GM23338 (cell line): ENCODE results near the gene CRMP1. TPM values are rescaled to one million over a fixed set of nuclear protein-coding genes. Genes with fewer than 3 reads are reported as not detected.
A peak's percentile ranks its signal among the peaks of the same experiment; 100 is the strongest.

Experiments used
- ATAC-seq: fragments of 200-7000 bp; cut with Tn5 transposase; 3 replicates; pipeline ENCODE4 v1.9.1; 2020
- DNase-seq: peaks from one replicate; pipeline ENCODE4 v3.0.0-alpha.2; 2015; ENCODE audit warnings: low spot score
- H2AFZ ChIP-seq: fragments of 200-600 bp; sonication (generic); 2 replicates; pipeline ENCODE4 v1.8.0; 2016; ENCODE audit warnings: antibody characterized with exemption, mild to moderate bottlenecking, moderate library complexity
- H3F3A ChIP-seq: fragments of 200-600 bp; sonication (generic); replicated peaks from 2 replicates; pipeline ENCODE4 v1.8.0; 2017; ENCODE audit warnings: antibody characterized with exemption, mixed run types, low read depth
- H3K27ac ChIP-seq: fragments of 200-600 bp; sonication (generic); 2 replicates; pipeline ENCODE4 v1.6.1; 2016; ENCODE audit warnings: low read depth
- H3K27me3 ChIP-seq: fragments of 200-600 bp; sonication (generic); 2 replicates; pipeline ENCODE4 v1.8.0; 2016; ENCODE audit warnings: mild to moderate bottlenecking, mixed run types, moderate library complexity; ENCODE audit not compliant: insufficient read depth
- H3K36me3 ChIP-seq: fragments of 200-600 bp; sonication (generic); 2 replicates; pipeline ENCODE4 v1.8.0; 2016; ENCODE audit warnings: mild to moderate bottlenecking; ENCODE audit not compliant: insufficient read depth
- H3K4me1 ChIP-seq: fragments of 200-600 bp; sonication (generic); 2 replicates; pipeline ENCODE4 v1.8.0; 2016; ENCODE audit warnings: mild to moderate bottlenecking, moderate library complexity; ENCODE audit not compliant: insufficient read depth
- H3K4me2 ChIP-seq: fragments of 200-600 bp; sonication (generic); 2 replicates; pipeline ENCODE4 v1.7.1; 2017; ENCODE audit warnings: mixed run types
- H3K4me3 ChIP-seq: fragments of 200-600 bp; sonication (generic); 2 replicates; pipeline ENCODE4 v1.6.1; 2016; ENCODE audit warnings: mixed run types
- H3K79me2 ChIP-seq: fragments of 200-600 bp; sonication (generic); replicated peaks from 2 replicates; pipeline ENCODE4 v1.8.0; 2017; ENCODE audit warnings: mild to moderate bottlenecking; ENCODE audit not compliant: insufficient read depth
- H3K9me2 ChIP-seq: fragments of 200-600 bp; sonication (generic); 2 replicates; pipeline ENCODE4 v1.8.0; 2017; ENCODE audit not compliant: insufficient read depth
- H4K20me1 ChIP-seq: fragments of 200-600 bp; sonication (generic); replicated peaks from 2 replicates; pipeline ENCODE4 v1.8.0; 2017; ENCODE audit warnings: mild to moderate bottlenecking; ENCODE audit not compliant: insufficient read depth
- H3K27ac Mint-ChIP-seq: 2 replicates; pipeline ENCODE4 v1.8.0; 2020; ENCODE audit warnings: inconsistent platforms, mild to moderate bottlenecking, moderate library complexity, mixed read lengths
- H3K27me3 Mint-ChIP-seq: 3 replicates; pipeline ENCODE4 v1.8.0; 2022; ENCODE audit warnings: low read depth, mild to moderate bottlenecking, moderate library complexity, mixed read lengths, inconsistent platforms; ENCODE audit not compliant: insufficient read depth, poor library complexity
- H3K36me3 Mint-ChIP-seq: 3 replicates; pipeline ENCODE4 v1.8.0; 2021; ENCODE audit warnings: low read depth, mild to moderate bottlenecking, inconsistent platforms, moderate library complexity, mixed read lengths
- H3K4me1 Mint-ChIP-seq: 3 replicates; pipeline ENCODE4 v1.8.0; 2020; ENCODE audit warnings: mild to moderate bottlenecking, inconsistent platforms, mixed read lengths
- H3K4me3 Mint-ChIP-seq: 3 replicates; pipeline ENCODE4 v1.8.0; 2021; ENCODE audit warnings: moderate library complexity, mild to moderate bottlenecking, inconsistent platforms, mixed read lengths
- H3K9me3 Mint-ChIP-seq: 3 replicates; pipeline ENCODE4 v1.8.0; 2020; ENCODE audit warnings: moderate library complexity, mild to moderate bottlenecking, inconsistent platforms, mixed read lengths
- CTCF ChIP-seq, 2 experiments: fragments of 200-600 bp in 1 of 2; sonication (generic) in 1 of 2; conservative IDR thresholded peaks; 2 replicates each; pipeline versions ENCODE4 v1.5.1 to v1.6.1; 2016 to 2017; ENCODE audit warnings: antibody characterized with exemption in 2 of 2, low read depth in 2 of 2, mild to moderate bottlenecking in 2 of 2, moderate library complexity in 1 of 2
- ETS1 ChIP-seq: IDR thresholded peaks from 2 replicates; pipeline ENCODE4 v1.6.1; 2016; ENCODE audit warnings: antibody characterized with exemption
- EZH2phosphoT487 ChIP-seq: fragments of 200-600 bp; sonication (generic); IDR thresholded peaks from one replicate; pipeline ENCODE4 v1.8.1; 2018; ENCODE audit warnings: antibody characterized with exemption; ENCODE audit not compliant: unreplicated experiment
- JUNB ChIP-seq: IDR thresholded peaks from one replicate; pipeline ENCODE4 v1.6.1; 2016; ENCODE audit warnings: antibody characterized with exemption; ENCODE audit not compliant: unreplicated experiment
- REST ChIP-seq: IDR thresholded peaks from one replicate; pipeline ENCODE4 v1.6.1; 2018; ENCODE audit warnings: antibody characterized with exemption; ENCODE audit not compliant: unreplicated experiment
- STAT1 ChIP-seq: IDR thresholded peaks from one replicate; pipeline ENCODE4 v1.6.1; 2016; ENCODE audit warnings: antibody characterized with exemption; ENCODE audit not compliant: unreplicated experiment
- ZNF331 ChIP-seq: fragments of 250-450 bp; sonication (Bioruptor Pico); IDR thresholded peaks from 2 replicates; pipeline ENCODE4 v1.5.0; 2020; ENCODE audit warnings: low read depth, mild to moderate bottlenecking, moderate library complexity
- polyA plus RNA-seq: library from polyadenylated mRNA; unstranded; fragments of >200 nt; fragmentation: Nextera tagmentation; extraction: Ambion mirVana; gene quantifications from 2 replicates; pipeline ENCODE4 v1.2.1, GENCODE V29; 2016
- total RNA-seq: library from RNA; depleted of rRNA; stranded (reverse); fragments of >200 nt; shearing (Covaris generic); gene quantifications from 2 replicates; pipeline ENCODE4 v1.2.3, GENCODE V29; 2014

The CRMP1 gene
- total and polyA plus RNA-seq, 2 experiments from 2014 or later: 52.7 to 146 TPM

- Histone ChIP-seq H3K27me3 (no peaks in the 10 kb centered on the region), H3K9me2 (no peaks in the 10 kb centered on the region), H3K4me2 (no peak overlapping the region), H3K79me2 (no peaks in the 10 kb centered on the region), H3K4me3 (no peak overlapping the region), H2AFZ (no peak overlapping the region), H3K27ac (no peak overlapping the region), H3K4me1 (no peaks in the 10 kb centered on the region), H3F3A (no peaks in the 10 kb centered on the region), H3K36me3 (no peaks in the 10 kb centered on the region), H4K20me1 (no peaks in the 10 kb centered on the region)
- H3K27ac Mint-ChIP-seq: peak overlapping the region; percentile 69; the same call in 1 of the 2 replicates
- peaks cover 7% of the 10 kb centered on the region; the same call in 1 of the 3 replicates for H3K4me1 Mint-ChIP-seq
- no peak overlapping the region for H3K4me3 Mint-ChIP-seq
- DNase-seq: no peak
- no peaks in the 10 kb centered on the region for H3K27me3 Mint-ChIP-seq
- H3K9me3 Mint-ChIP-seq: no peaks in the 10 kb centered on the region
- H3K36me3 Mint-ChIP-seq: peaks cover 29% of the 10 kb centered on the region
- TF ChIP-seq REST (no peak), STAT1 (no peak), CTCF (conservative IDR thresholded peaks at IDR 0.05; ENCODE audit: low read depth in 2 of 2) (no peak), ETS1 (no peak)
- no peak for ATAC-seq
Observed at GRCh38 chr4:5789141-5789540, 103.7 kb downstream of the CRMP1 start.

GRCh38 chr4:5788144-5788543 lies 104.7 kb downstream of the CRMP1 start:
- no peaks in the 10 kb centered on the region for H3K79me2 ChIP-seq
- DNase-seq (no peak), ATAC-seq (no peak)
- H3K27ac ChIP-seq: no peak overlapping the region
- Mint-ChIP-seq H3K27me3 (peaks cover 3% of the 10 kb centered on the region), H3K36me3 (peaks cover 34% of the 10 kb centered on the region), H3K27ac (no peak overlapping the region), H3K4me3 (no peak overlapping the region), H3K9me3 (no peaks in the 10 kb centered on the region), H3K4me1 (peaks cover 7% of the 10 kb centered on the region; the same call in 1 of the 3 replicates)
- H3K4me1 ChIP-seq: no peaks in the 10 kb centered on the region
- H4K20me1 ChIP-seq: no peaks in the 10 kb centered on the region
- H3F3A ChIP-seq: no peaks in the 10 kb centered on the region
- no peak overlapping the region for H2AFZ ChIP-seq
- no peak overlapping the region for H3K4me2 ChIP-seq
- H3K9me2 ChIP-seq: no peaks in the 10 kb centered on the region
- H3K36me3 ChIP-seq: no peaks in the 10 kb centered on the region
- no peak overlapping the region for H3K4me3 ChIP-seq
- H3K27me3 ChIP-seq: no peaks in the 10 kb centered on the region
- TF ChIP-seq CTCF (conservative IDR thresholded peaks at IDR 0.05; ENCODE audit: low read depth in 2 of 2): no peak
- TF ChIP-seq REST: no peak
- no peak for TF ChIP-seq EZH2phosphoT487
- no peak for TF ChIP-seq ZNF331 (CRISPR knock-in tag)
- TF ChIP-seq ETS1: no peak
- no peak for TF ChIP-seq JUNB
